Testis (tissue), 3 donors: ENCODE measurements around the gene DHRS7B. TPM values are rescaled to one million over a fixed set of nuclear protein-coding genes. Genes with fewer than 3 reads are reported as not detected.
A peak's percentile ranks its signal among the peaks of the same experiment; 100 is the strongest.

Experiments
- DNase-seq: peaks from one replicate; pipeline ENCODE4 v3.0.0-alpha.2; 2019
- H3K27ac ChIP-seq, 2 donors: fragments of 200-600 bp; sonication (generic); one replicate each; pipeline ENCODE4 v1.5.1; 2019
- H3K27me3 ChIP-seq: fragments of 200-600 bp; sonication (generic); one replicate; pipeline ENCODE4 v1.5.1; 2019
- H3K36me3 ChIP-seq: fragments of 200-600 bp; sonication (generic); one replicate; pipeline ENCODE4 v1.5.1; 2017; ENCODE audit warnings: low read depth; ENCODE audit errors: missing control alignments
- H3K4me1 ChIP-seq: fragments of 200-600 bp; sonication (generic); one replicate; pipeline ENCODE4 v1.5.1; 2019
- H3K4me3 ChIP-seq, 2 donors: fragments of 200-600 bp; sonication (generic); one replicate each; pipeline ENCODE4 v1.5.1; 2017 to 2019
- H3K9me3 ChIP-seq: fragments of 200-600 bp; sonication (generic); one replicate; pipeline ENCODE4 v1.5.1; 2017
- POLR2A ChIP-seq: fragments of 450-650 bp; IDR thresholded peaks from one replicate; pipeline ENCODE4 v1.6.1; 2017; ENCODE audit warnings: antibody characterized with exemption, mild to moderate bottlenecking, moderate library complexity
- WGBS, 2 donors: methylation state at CpG; one replicate each; pipeline ENCODE4 v1.1.5; 2018; 5-methylcytosine and 5-hydroxymethylcytosine counted together
- intact Hi-C: fragments of 100-400 bp; cut with DNase I; formaldehyde crosslinking; loops from one replicate; pipeline ENCODE4 v1.15.1; 2023; ENCODE audit warnings: low total_unique reads
- polyA plus RNA-seq: library from polyadenylated mRNA; stranded (reverse); fragments of 350-450 nt; fragmentation: Illumina TruSeq; extraction: RNeasy Lipid Tissue Mini Kit (QIAGEN cat#74804); gene quantifications from one replicate; pipeline ENCODE4 v1.2.3, GENCODE V29; 2014; ENCODE audit warnings: low read depth, low replicate concordance; ENCODE audit not compliant: insufficient read depth
- total RNA-seq, 2 donors: library from RNA; depleted of rRNA; stranded (reverse); fragments of >200 nt; gene quantifications; one replicate each; pipeline ENCODE4 v1.2.3, GENCODE V29; 2016
- TF ChIP-seq, protein P1 (sequence below), 3 experiments: fragments of 450-650 bp in 2 of 3; fragments of 200-600 bp in 1 of 3; sonication (generic) in 1 of 3; IDR thresholded peaks; one replicate each; pipeline ENCODE4 v1.5.1; 2016 to 2019; ENCODE audit warnings: antibody characterized with exemption in 3 of 3, mild to moderate bottlenecking in 2 of 3, moderate library complexity in 1 of 3

Gene DHRS7B
- total and polyA plus RNA-seq, 3 donors from 2014 or later, result 39.0 to 81.7 (median 53.6) TPM

- intact Hi-C loops, result no loop called here
- TF ChIP-seq POLR2A, result no peak
- TF ChIP-seq, protein P1, sequence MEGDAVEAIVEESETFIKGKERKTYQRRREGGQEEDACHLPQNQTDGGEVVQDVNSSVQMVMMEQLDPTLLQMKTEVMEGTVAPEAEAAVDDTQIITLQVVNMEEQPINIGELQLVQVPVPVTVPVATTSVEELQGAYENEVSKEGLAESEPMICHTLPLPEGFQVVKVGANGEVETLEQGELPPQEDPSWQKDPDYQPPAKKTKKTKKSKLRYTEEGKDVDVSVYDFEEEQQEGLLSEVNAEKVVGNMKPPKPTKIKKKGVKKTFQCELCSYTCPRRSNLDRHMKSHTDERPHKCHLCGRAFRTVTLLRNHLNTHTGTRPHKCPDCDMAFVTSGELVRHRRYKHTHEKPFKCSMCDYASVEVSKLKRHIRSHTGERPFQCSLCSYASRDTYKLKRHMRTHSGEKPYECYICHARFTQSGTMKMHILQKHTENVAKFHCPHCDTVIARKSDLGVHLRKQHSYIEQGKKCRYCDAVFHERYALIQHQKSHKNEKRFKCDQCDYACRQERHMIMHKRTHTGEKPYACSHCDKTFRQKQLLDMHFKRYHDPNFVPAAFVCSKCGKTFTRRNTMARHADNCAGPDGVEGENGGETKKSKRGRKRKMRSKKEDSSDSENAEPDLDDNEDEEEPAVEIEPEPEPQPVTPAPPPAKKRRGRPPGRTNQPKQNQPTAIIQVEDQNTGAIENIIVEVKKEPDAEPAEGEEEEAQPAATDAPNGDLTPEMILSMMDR (IDR thresholded peaks at IDR 0.05), result no peak
- Histone ChIP-seq H3K27me3 (no peaks in the 10 kb centered on the region), H3K9me3 (no peaks in the 10 kb centered on the region), H3K4me1 (peaks cover 54% of the 10 kb centered on the region), H3K36me3 (no peaks in the 10 kb centered on the region), H3K4me3 (no peak overlapping the region), H3K27ac (no peak overlapping the region)
- 86 to 100% methylated on average over 6 to 7 of the region's 7 CpGs for WGBS, 2 donors
- DNase-seq, result no peak
Measured at GRCh38 chr17:21169496-21169895, 42.7 kb downstream of the DHRS7B start.

DNA sequence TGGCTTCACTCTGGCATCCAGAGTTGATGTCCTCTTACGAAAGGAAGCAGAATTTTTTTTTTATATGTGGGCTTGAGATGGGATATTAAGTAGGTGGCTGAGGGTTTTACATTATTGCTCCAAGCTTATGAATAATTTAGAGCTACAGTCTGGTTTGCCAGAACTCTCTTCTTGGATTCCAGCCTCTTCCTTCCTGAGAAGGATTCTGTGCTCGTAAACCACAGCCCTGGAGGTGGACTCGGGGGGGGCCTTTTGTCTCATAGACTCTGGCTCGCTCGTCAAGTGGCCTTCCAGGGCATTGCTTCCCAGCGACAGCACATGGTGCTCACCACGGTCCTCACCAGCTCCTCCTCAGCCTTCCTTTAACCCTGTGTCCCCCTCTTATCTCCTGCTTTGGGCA is 44.0 kb downstream of the DHRS7B start:
- DNase-seq, result peak; percentile 46
- peaks cover 60% of the 10 kb centered on the region for H3K4me1 ChIP-seq
- 55 to 56% methylated on average over 7 of the region's 7 CpGs for WGBS, 2 donors
- intact Hi-C loops, result no loop called here
- H3K4me3 ChIP-seq, result no peak overlapping the region
- H3K27me3 ChIP-seq, result no peaks in the 10 kb centered on the region
- H3K36me3 ChIP-seq, result no peaks in the 10 kb centered on the region
- no peak for TF ChIP-seq POLR2A
- TF ChIP-seq, protein P1 (IDR thresholded peaks at IDR 0.05), result no peak
- H3K9me3 ChIP-seq, result no peaks in the 10 kb centered on the region
- peak overlapping the region; percentile 48 to 57 for H3K27ac ChIP-seq

DNA sequence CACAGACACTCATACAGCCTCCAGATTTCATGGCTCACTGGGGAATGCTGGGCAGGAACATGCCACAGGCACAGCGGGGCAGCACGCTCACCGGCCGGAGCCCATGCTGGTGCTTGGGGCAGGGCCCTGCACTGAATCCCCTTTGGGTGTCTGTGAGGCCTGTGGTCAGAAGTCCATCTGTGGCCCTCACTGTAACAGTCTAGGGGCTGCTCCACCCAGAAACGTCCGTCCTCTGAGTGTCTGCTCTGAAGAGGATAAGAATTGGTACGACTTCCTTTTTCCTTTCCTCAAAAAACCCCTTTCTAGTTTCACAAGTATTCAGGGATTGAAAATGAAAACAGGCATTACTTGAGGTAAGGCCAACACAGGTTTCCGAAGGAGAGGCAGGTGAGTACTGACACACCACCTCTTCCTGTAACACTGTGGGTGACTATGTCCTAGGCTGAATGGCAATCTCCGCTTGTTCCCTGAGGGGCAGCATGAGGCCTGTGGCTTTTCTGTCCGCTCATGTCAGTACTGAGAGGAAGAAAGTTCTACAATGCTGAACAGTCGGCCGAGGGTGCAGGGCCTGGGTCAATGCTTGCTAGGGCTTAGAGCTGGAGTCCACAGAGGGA is 44.7 kb downstream of the DHRS7B start:
- Histone ChIP-seq H3K9me3 (no peaks in the 10 kb centered on the region), H3K27ac (peak overlapping the region; percentile 48 to 57), H3K27me3 (no peaks in the 10 kb centered on the region), H3K4me3 (no peak overlapping the region), H3K4me1 (peaks cover 55% of the 10 kb centered on the region), H3K36me3 (no peaks in the 10 kb centered on the region)
- WGBS, 2 donors, result 86 to 91% methylated on average over 12 of the region's 12 CpGs
- intact Hi-C loops, result no loop called here
- no peak for DNase-seq
- TF ChIP-seq, protein P1 (IDR thresholded peaks at IDR 0.05), result no peak
- TF ChIP-seq POLR2A, result no peak

DNA sequence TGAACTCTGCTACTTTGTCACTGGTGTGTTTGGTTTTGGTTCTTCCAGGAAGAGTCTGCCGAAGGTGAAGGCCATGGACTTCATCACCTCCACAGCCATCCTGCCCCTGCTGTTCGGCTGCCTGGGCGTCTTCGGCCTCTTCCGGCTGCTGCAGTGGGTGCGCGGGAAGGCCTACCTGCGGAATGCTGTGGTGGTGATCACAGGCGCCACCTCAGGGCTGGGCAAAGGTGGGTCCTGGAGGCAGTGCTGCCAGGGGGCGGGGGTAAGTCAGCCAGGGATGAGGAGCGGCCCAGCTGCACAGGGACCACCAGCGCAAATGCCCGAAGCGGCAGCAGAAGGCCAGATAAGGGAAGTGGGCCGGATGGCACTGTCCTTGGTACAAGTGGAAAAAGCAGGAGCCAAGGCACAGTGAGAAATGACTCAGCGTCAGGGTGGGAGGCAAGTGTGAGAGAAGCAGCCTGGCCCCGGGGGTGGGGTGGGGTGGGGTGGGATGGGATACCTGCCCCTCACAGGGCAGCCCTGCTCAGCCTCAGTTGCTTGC is 45.3 kb downstream of the DHRS7B start:
- DNase-seq, result no peak
- H3K4me3 ChIP-seq, result no peak overlapping the region
- peaks cover 54% of the 10 kb centered on the region for H3K4me1 ChIP-seq
- H3K9me3 ChIP-seq, result no peaks in the 10 kb centered on the region
- no peak for TF ChIP-seq POLR2A
- TF ChIP-seq, protein P1 (IDR thresholded peaks at IDR 0.05), result no peak
- no peaks in the 10 kb centered on the region for H3K36me3 ChIP-seq
- H3K27me3 ChIP-seq, result no peaks in the 10 kb centered on the region
- no peak overlapping the region for H3K27ac ChIP-seq
- WGBS, 2 donors, result 83 to 85% methylated on average over 11 to 17 of the region's 17 CpGs
- intact Hi-C loops, result no loop called here

GRCh38 chr17:21172846-21173245 is 46.1 kb downstream of the DHRS7B start:
- no peak for TF ChIP-seq POLR2A
- TF ChIP-seq, protein P1 (IDR thresholded peaks at IDR 0.05), result no peak
- Histone ChIP-seq H3K4me1 (peaks cover 46% of the 10 kb centered on the region), H3K36me3 (no peaks in the 10 kb centered on the region), H3K4me3 (no peak overlapping the region), H3K27ac (peak overlapping the region in 1 of 2 donors; percentile 86), H3K27me3 (no peaks in the 10 kb centered on the region), H3K9me3 (no peaks in the 10 kb centered on the region)
- intact Hi-C loops, result no loop called here
- WGBS, 2 donors, result 97 to 98% methylated on average over 6 of the region's 6 CpGs
- no peak for DNase-seq
